ENCODE measurements around the gene HDAC7.
A peak's percentile ranks its signal among the peaks of the same experiment; 100 is the strongest.

Gene HDAC7

GRCh38 chr12:47828976-47829482 lies 9.3 kb upstream of the HDAC7 start:
- Histone ChIP-seq H3K4me1 (ENCODE audit: control insufficient read depth, insufficient read depth, low read length, unreplicated experiment) (peaks cover 13% of the 10 kb centered on the region), H3K27ac (ENCODE audit: low read depth, low read length) (no peak overlapping the region), H3K27me3 (ENCODE audit: insufficient read depth, low read length) (no peaks in the 10 kb centered on the region), H3K36me3 (ENCODE audit: insufficient read depth, low read length) (no peaks in the 10 kb centered on the region), H2AFZ (ENCODE audit: low read length, unreplicated experiment) (peak overlapping the region; percentile 67), H3K79me2 (ENCODE audit: control insufficient read depth, insufficient read depth, low read length, unreplicated experiment) (no peaks in the 10 kb centered on the region), H3K4me3 (ENCODE audit: low read depth, low read length) (no peak overlapping the region)

DNA sequence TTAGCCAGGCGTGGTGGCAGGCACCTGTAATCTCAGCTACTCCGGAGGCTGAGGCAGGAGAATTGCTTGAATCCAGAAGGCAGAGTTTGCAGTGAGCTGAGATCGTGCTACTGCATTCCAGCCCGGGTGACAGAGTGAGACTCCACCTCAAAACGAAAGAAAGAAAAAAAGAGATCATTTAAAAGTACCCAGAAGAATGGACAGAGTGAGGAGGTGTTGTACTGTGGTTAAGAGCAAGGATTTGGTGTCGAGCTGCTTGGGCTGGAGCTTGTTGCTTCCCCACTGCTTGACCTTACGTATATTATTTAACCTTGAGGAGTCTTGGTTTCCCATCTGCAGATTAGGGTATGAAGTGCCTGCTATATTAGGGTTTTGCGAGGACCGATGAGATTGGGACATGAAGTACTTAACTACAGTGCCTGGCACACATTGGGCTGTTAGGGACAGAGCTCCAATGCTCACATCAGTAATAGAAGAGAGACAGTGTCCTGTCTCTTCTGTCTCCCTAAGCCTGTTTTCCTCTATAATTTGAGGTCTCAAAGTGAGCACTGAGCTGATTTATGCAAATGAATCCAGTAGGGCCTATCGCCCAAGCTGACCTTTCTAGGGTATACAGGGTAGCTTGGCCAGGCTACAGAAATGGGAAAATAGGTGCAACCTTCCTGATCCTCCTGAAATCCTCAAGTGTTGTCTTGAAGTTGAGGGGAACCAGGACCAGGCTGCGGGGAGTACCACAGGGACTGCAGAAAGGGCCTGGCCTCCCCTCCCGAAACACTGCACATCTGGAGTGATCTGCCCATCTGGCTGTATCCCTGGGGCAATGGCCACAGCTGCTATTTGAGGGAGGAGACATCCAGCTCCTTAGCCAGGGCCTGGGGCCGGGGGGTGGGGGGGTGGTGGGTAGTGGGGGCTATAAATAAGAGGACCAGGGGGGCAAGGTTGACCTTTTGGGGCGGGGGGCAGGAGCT lies 8.6 kb upstream of the HDAC7 start:
- Histone ChIP-seq H3K4me1 (ENCODE audit: control insufficient read depth, insufficient read depth, low read length, unreplicated experiment) (peaks cover 13% of the 10 kb centered on the region), H3K4me3 (ENCODE audit: low read depth, low read length) (no peak overlapping the region), H3K27ac (ENCODE audit: low read depth, low read length) (no peak overlapping the region), H3K79me2 (ENCODE audit: control insufficient read depth, insufficient read depth, low read length, unreplicated experiment) (no peaks in the 10 kb centered on the region), H3K27me3 (ENCODE audit: insufficient read depth, low read length) (no peaks in the 10 kb centered on the region), H2AFZ (ENCODE audit: low read length, unreplicated experiment) (peak overlapping the region; percentile 28), H3K36me3 (ENCODE audit: insufficient read depth, low read length) (no peaks in the 10 kb centered on the region)

GRCh38 chr12:47825173-47825639 lies 5.5 kb upstream of the HDAC7 start:
- H3K27ac ChIP-seq (ENCODE audit: low read depth, low read length) = no peak overlapping the region
- peaks cover 3% of the 10 kb centered on the region for H3K79me2 ChIP-seq (ENCODE audit: control insufficient read depth, insufficient read depth, low read length, unreplicated experiment)
- H3K4me1 ChIP-seq (ENCODE audit: control insufficient read depth, insufficient read depth, low read length, unreplicated experiment) = peaks cover 40% of the 10 kb centered on the region
- no peaks in the 10 kb centered on the region for H3K36me3 ChIP-seq (ENCODE audit: insufficient read depth, low read length)
- no peaks in the 10 kb centered on the region for H3K27me3 ChIP-seq (ENCODE audit: insufficient read depth, low read length)
- H2AFZ ChIP-seq (ENCODE audit: low read length, unreplicated experiment) = no peak overlapping the region
- no peak overlapping the region for H3K4me3 ChIP-seq (ENCODE audit: low read depth, low read length)

DNA sequence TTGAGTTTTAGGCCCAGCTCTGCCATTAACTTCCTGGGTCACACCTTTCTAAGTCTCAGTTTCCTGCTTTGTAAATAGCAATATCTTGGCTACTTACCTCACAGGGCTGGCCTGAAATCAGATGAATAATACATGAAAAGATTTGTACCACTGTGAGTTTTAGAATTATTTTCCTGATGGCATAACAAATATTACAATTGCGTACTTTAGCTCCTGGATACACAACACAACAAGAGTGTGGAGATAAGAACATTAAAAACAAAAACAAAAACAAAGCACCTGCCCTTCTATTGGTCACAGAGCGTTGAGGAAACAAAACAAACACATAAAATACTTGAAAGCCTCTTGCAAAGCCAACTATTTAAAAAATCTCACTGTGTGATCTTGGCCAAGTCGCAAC lies 4.9 kb upstream of the HDAC7 start:
- no peaks in the 10 kb centered on the region for H3K36me3 ChIP-seq (ENCODE audit: insufficient read depth, low read length)
- H3K27me3 ChIP-seq (ENCODE audit: insufficient read depth, low read length) = no peaks in the 10 kb centered on the region
- no peak overlapping the region for H3K4me3 ChIP-seq (ENCODE audit: low read depth, low read length)
- H3K4me1 ChIP-seq (ENCODE audit: control insufficient read depth, insufficient read depth, low read length, unreplicated experiment) = peaks cover 40% of the 10 kb centered on the region
- peaks cover 8% of the 10 kb centered on the region for H3K79me2 ChIP-seq (ENCODE audit: control insufficient read depth, insufficient read depth, low read length, unreplicated experiment)
- no peak overlapping the region for H3K27ac ChIP-seq (ENCODE audit: low read depth, low read length)
- H2AFZ ChIP-seq (ENCODE audit: low read length, unreplicated experiment) = no peak overlapping the region

DNA sequence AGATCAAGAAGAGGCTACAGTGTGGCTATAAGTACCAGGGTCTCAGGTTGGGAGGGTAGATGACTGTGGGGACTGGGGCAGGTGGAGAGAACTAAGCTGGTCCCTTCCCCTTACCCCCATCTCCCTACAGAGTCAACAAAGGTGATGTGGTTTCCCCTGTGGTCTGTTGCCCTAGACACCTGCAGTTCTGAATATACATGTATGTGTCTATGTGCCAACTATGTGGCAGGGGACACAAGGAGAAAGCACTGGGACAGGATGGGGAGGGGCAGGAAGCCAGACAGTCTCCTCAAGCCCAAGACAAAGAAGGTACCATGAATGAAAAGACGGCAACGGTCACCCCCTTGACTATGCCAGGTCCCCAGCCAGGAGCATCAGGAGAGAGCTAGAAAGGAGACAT lies 4.5 kb upstream of the HDAC7 start:
- peaks cover 37% of the 10 kb centered on the region for H3K4me1 ChIP-seq (ENCODE audit: control insufficient read depth, insufficient read depth, low read length, unreplicated experiment)
- H3K27me3 ChIP-seq (ENCODE audit: insufficient read depth, low read length) = no peaks in the 10 kb centered on the region
- no peak overlapping the region for H2AFZ ChIP-seq (ENCODE audit: low read length, unreplicated experiment)
- H3K4me3 ChIP-seq (ENCODE audit: low read depth, low read length) = no peak overlapping the region
- H3K36me3 ChIP-seq (ENCODE audit: insufficient read depth, low read length) = no peaks in the 10 kb centered on the region
- peaks cover 12% of the 10 kb centered on the region for H3K79me2 ChIP-seq (ENCODE audit: control insufficient read depth, insufficient read depth, low read length, unreplicated experiment)
- no peak overlapping the region for H3K27ac ChIP-seq (ENCODE audit: low read depth, low read length)

DNA sequence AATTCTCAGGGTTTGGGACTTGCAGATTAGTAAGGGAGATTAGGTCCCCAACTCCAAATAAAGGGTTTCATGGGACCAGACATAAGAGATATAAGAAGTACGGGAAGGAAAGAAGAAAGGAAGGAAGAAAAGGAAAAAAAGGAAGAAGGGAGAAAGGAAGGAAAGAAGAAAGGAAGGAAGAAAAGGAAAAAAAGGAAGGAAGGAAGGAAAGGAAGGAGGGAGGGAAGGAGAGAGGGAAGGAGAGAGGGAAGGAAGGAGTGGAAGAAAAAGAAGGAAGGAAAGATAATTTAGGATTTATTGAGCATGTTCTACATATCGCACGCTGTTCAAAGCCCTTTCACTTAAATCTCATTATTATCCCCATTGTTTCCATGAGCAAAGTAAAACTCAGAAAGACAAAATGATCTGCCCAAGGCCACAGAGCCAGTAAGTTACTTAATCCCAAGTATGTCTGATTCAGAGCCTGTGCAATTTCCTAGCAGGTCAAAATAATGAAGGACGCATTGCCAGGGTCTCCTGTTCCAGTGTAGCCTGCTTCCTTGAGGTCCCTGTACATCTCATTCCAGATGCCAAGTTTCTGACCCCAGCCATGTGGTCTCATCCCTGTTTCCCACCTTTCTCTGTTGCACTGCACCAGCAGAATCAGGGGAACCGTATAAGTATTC lies 3.9 kb upstream of the HDAC7 start:
- H3K27me3 ChIP-seq (ENCODE audit: insufficient read depth, low read length) = no peaks in the 10 kb centered on the region
- H2AFZ ChIP-seq (ENCODE audit: low read length, unreplicated experiment) = no peak overlapping the region
- no peak overlapping the region for H3K4me3 ChIP-seq (ENCODE audit: low read depth, low read length)
- H3K4me1 ChIP-seq (ENCODE audit: control insufficient read depth, insufficient read depth, low read length, unreplicated experiment) = peaks cover 31% of the 10 kb centered on the region
- H3K27ac ChIP-seq (ENCODE audit: low read depth, low read length) = no peak overlapping the region
- H3K79me2 ChIP-seq (ENCODE audit: control insufficient read depth, insufficient read depth, low read length, unreplicated experiment) = peaks cover 18% of the 10 kb centered on the region
- H3K36me3 ChIP-seq (ENCODE audit: insufficient read depth, low read length) = no peaks in the 10 kb centered on the region

- H3K36me3 ChIP-seq (ENCODE audit: insufficient read depth, low read length) = no peaks in the 10 kb centered on the region
- H3K27me3 ChIP-seq (ENCODE audit: insufficient read depth, low read length) = no peaks in the 10 kb centered on the region
- H2AFZ ChIP-seq (ENCODE audit: low read length, unreplicated experiment) = no peak overlapping the region
- peaks cover 34% of the 10 kb centered on the region for H3K4me1 ChIP-seq (ENCODE audit: control insufficient read depth, insufficient read depth, low read length, unreplicated experiment)
- no peak overlapping the region for H3K4me3 ChIP-seq (ENCODE audit: low read depth, low read length)
- no peak overlapping the region for H3K27ac ChIP-seq (ENCODE audit: low read depth, low read length)
- peaks cover 25% of the 10 kb centered on the region for H3K79me2 ChIP-seq (ENCODE audit: control insufficient read depth, insufficient read depth, low read length, unreplicated experiment)
These were observed 3.2 kb upstream of the HDAC7 start for GRCh38 chr12:47822863-47823262.

DNA sequence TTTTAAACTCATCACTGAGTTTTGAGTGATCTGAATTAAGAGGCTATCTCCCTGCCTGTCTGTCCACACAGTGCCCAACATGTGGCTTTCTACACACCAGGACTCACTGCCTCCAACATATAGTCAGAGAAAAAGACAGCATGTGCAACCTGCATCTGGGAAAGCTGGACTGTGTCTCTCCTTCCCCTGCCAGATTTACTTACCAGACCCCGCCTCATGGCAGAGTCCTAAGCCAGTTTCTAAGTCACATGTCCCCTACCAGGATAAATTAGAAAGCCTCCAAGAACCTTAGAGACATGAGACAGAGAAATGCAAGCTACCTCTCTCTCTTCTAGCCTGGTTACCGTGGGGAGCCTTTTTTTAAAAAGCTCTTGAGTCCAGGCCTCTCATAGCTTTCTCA lies 2.7 kb upstream of the HDAC7 start:
- peaks cover 38% of the 10 kb centered on the region for H3K4me1 ChIP-seq (ENCODE audit: control insufficient read depth, insufficient read depth, low read length, unreplicated experiment)
- no peak overlapping the region for H3K27ac ChIP-seq (ENCODE audit: low read depth, low read length)
- H3K36me3 ChIP-seq (ENCODE audit: insufficient read depth, low read length) = no peaks in the 10 kb centered on the region
- H3K79me2 ChIP-seq (ENCODE audit: control insufficient read depth, insufficient read depth, low read length, unreplicated experiment) = peaks cover 30% of the 10 kb centered on the region
- H3K27me3 ChIP-seq (ENCODE audit: insufficient read depth, low read length) = no peaks in the 10 kb centered on the region
- H3K4me3 ChIP-seq (ENCODE audit: low read depth, low read length) = no peak overlapping the region
- H2AFZ ChIP-seq (ENCODE audit: low read length, unreplicated experiment) = no peak overlapping the region

GRCh38 chr12:47821346-47821706 lies 1.6 kb upstream of the HDAC7 start:
- Histone ChIP-seq H3K4me3 (ENCODE audit: low read depth, low read length) (peak overlapping the region; percentile 92; the same call in 1 of the 2 replicates), H2AFZ (ENCODE audit: low read length, unreplicated experiment) (peak overlapping the region; percentile 46), H3K27ac (ENCODE audit: low read depth, low read length) (peak overlapping the region; percentile 92), H3K79me2 (ENCODE audit: control insufficient read depth, insufficient read depth, low read length, unreplicated experiment) (peaks cover 40% of the 10 kb centered on the region), H3K4me1 (ENCODE audit: control insufficient read depth, insufficient read depth, low read length, unreplicated experiment) (peaks cover 49% of the 10 kb centered on the region), H3K36me3 (ENCODE audit: insufficient read depth, low read length) (no peaks in the 10 kb centered on the region), H3K27me3 (ENCODE audit: insufficient read depth, low read length) (no peaks in the 10 kb centered on the region)

- Histone ChIP-seq H3K4me3 (ENCODE audit: low read depth, low read length) (peak overlapping the region; percentile 92), H3K79me2 (ENCODE audit: control insufficient read depth, insufficient read depth, low read length, unreplicated experiment) (peaks cover 45% of the 10 kb centered on the region), H3K27ac (ENCODE audit: low read depth, low read length) (peak overlapping the region; percentile 92), H3K4me1 (ENCODE audit: control insufficient read depth, insufficient read depth, low read length, unreplicated experiment) (peaks cover 53% of the 10 kb centered on the region), H3K27me3 (ENCODE audit: insufficient read depth, low read length) (no peaks in the 10 kb centered on the region), H2AFZ (ENCODE audit: low read length, unreplicated experiment) (peak overlapping the region; percentile 84), H3K36me3 (ENCODE audit: insufficient read depth, low read length) (no peaks in the 10 kb centered on the region)
These were observed 1.1 kb upstream of the HDAC7 start for GRCh38 chr12:47820631-47821345.

All from ACC112 (cell line).